HCT116 (cell line): ENCODE results near the gene SPDEF. TPM values are rescaled to one million over a fixed set of nuclear protein-coding genes. Genes with fewer than 3 reads are reported as not detected.

Source experiments
- ATAC-seq: fragments of 200-7000 bp; cut with Tn5 transposase; 2 replicates; pipeline ENCODE4 v1.9.1; 2020; ENCODE audit warnings: mild to moderate bottlenecking, moderate library complexity
- BruUV-seq: library from RNA; stranded (reverse); fragments of 400-500 nt; replicated peaks from 2 replicates; lab custom pipeline; 2021; lab: Mats Ljungman, UMichigan
- CTCF ChIA-PET: fragments of 300-600 bp; sonication (Branson Sonifier 250); formaldehyde crosslinking; loops from one replicate; lab custom pipeline; 2021; ENCODE audit warnings: antibody characterized with exemption; lab: Charles Lee
- POLR2A ChIA-PET: fragments of 300-600, 350-600 bp; sonication (Branson Sonifier 250); formaldehyde crosslinking; loops from one replicate; lab custom pipeline; 2021; ENCODE audit warnings: antibody characterized with exemption; lab: Charles Lee
- RAD21 ChIA-PET, 2 experiments: fragments of 300-600 bp; sonication (Branson Sonifier 250); formaldehyde crosslinking; loops; one replicate each; lab custom pipeline; 2023; ENCODE audit warnings: low total read pairs in 2 of 2; ENCODE audit not compliant: uncharacterized antibody in 2 of 2, unreplicated experiment in 2 of 2, low non-redundant PET in 1 of 2; lab: Charles Lee
- DNase-seq: peaks from one replicate; pipeline ENCODE4 v3.0.0-alpha.2; 2010; ENCODE audit warnings: low read depth, low spot score
- H2AFZ ChIP-seq: fragments of 200-600 bp; shearing (Covaris generic), sonication (generic); 2 replicates; pipeline ENCODE4 v1.6.1; 2017; ENCODE audit warnings: low read depth, mixed run types, mixed read lengths, antibody characterized with exemption, low read length; ENCODE audit not compliant: poor library complexity, severe bottlenecking
- H3K27ac ChIP-seq: 2 replicates; pipeline ENCODE4 v1.5.1; 2012; ENCODE audit warnings: low read depth, low read length
- H3K27me3 ChIP-seq: fragments of 200-600 bp; sonication (generic); 2 replicates; pipeline ENCODE4 v1.6.1; 2016; ENCODE audit warnings: mixed run types, low read length, mixed read lengths; ENCODE audit not compliant: insufficient read depth
- H3K36me3 ChIP-seq, 2 experiments: fragments of 200-500 bp in 1 of 2; fragments of 200-600 bp in 1 of 2; sonication (Bioruptor generic) in 1 of 2; sonication (generic) in 1 of 2; 2 replicates each; pipeline versions ENCODE4 v1.5.1 to v1.6.1; 2014 to 2016; ENCODE audit warnings: low read length in 2 of 2, inconsistent platforms in 1 of 2, mixed read lengths in 1 of 2, mixed run types in 1 of 2; ENCODE audit not compliant: insufficient read depth in 2 of 2, control insufficient read depth in 1 of 2
- H3K4me1 ChIP-seq, 2 experiments: fragments of 200-600 bp in 1 of 2; sonication (generic) in 1 of 2; 2 replicates each; pipeline versions ENCODE4 v1.5.1 to v1.6.1; 2012 to 2017; ENCODE audit warnings: low read length in 2 of 2, inconsistent platforms in 1 of 2, mild to moderate bottlenecking in 1 of 2, mixed read lengths in 1 of 2, mixed run types in 1 of 2, moderate library complexity in 1 of 2; ENCODE audit not compliant: insufficient read depth in 2 of 2, control insufficient read depth in 1 of 2
- H3K4me2 ChIP-seq: fragments of 200-600 bp; sonication (generic); 2 replicates; pipeline ENCODE4 v1.6.1; 2017; ENCODE audit warnings: mixed run types, low read length, mixed read lengths
- H3K4me3 ChIP-seq, 2 experiments: fragments of 200-600 bp in 1 of 2; sonication (generic) in 1 of 2; replicated peaks in 1 of 2; 2 replicates each; pipeline ENCODE4 v1.5.1; 2011 to 2016; ENCODE audit warnings: low read length in 2 of 2, control low read depth in 1 of 2, low read depth in 1 of 2, mild to moderate bottlenecking in 1 of 2, mixed read lengths in 1 of 2, mixed run types in 1 of 2
- H3K79me2 ChIP-seq: fragments of 200-600 bp; sonication (generic); 2 replicates; pipeline ENCODE4 v1.6.1; 2017; ENCODE audit warnings: mild to moderate bottlenecking, mixed run types, low read length, moderate library complexity, mixed read lengths; ENCODE audit not compliant: insufficient read depth
- H3K9ac ChIP-seq: fragments of 200-600 bp; sonication (generic); 2 replicates; pipeline ENCODE4 v1.6.1; 2016; ENCODE audit warnings: low read length, mixed read lengths
- H3K9me2 ChIP-seq: fragments of 200-600 bp; sonication (generic), shearing (Covaris generic); 2 replicates; pipeline ENCODE4 v1.6.1; 2017; ENCODE audit warnings: mixed run types, mild to moderate bottlenecking, moderate library complexity; ENCODE audit not compliant: insufficient read depth
- H3K9me3 ChIP-seq, 2 experiments: fragments of 200-500 bp in 1 of 2; fragments of 200-600 bp in 1 of 2; sonication (Bioruptor generic) in 1 of 2; sonication (generic) in 1 of 2; 2 replicates each; pipeline ENCODE4 v1.6.1; 2014 to 2017; ENCODE audit warnings: low read length in 2 of 2, mixed read lengths in 2 of 2, inconsistent platforms in 1 of 2, low read depth in 1 of 2, mild to moderate bottlenecking in 1 of 2, mixed run types in 1 of 2, moderate library complexity in 1 of 2; ENCODE audit not compliant: control insufficient read depth in 1 of 2, insufficient read depth in 1 of 2
- H4K20me1 ChIP-seq: fragments of 200-600 bp; sonication (generic), shearing (Covaris generic); 2 replicates; pipeline ENCODE4 v1.6.1; 2017; ENCODE audit warnings: mixed run types, mild to moderate bottlenecking, moderate library complexity; ENCODE audit not compliant: insufficient read depth
- CBX3 ChIP-seq: IDR thresholded peaks from 2 replicates; pipeline ENCODE4 v1.6.1; 2012; ENCODE audit warnings: low read depth
- CEBPB ChIP-seq: IDR thresholded peaks from 2 replicates; pipeline ENCODE4 v1.6.1; 2012; ENCODE audit warnings: low read depth
- POLR2A ChIP-seq: IDR thresholded peaks from 2 replicates; pipeline ENCODE4 v1.7.0; 2011; ENCODE audit warnings: borderline replicate concordance; ENCODE audit not compliant: insufficient read depth, insufficient read length; ENCODE audit errors: extremely low read depth
- POLR2AphosphoS5 ChIP-seq: IDR thresholded peaks from 2 replicates; pipeline ENCODE4 v1.6.1; 2011; ENCODE audit warnings: mild to moderate bottlenecking, low read depth, low read length, moderate library complexity
- SP1 ChIP-seq: IDR thresholded peaks from 2 replicates; pipeline ENCODE4 v1.6.1; 2012; ENCODE audit warnings: low read depth
- SRF ChIP-seq: IDR thresholded peaks from 2 replicates; pipeline ENCODE4 v1.6.1; 2012; ENCODE audit warnings: low read depth
- YY1 ChIP-seq: IDR thresholded peaks from 2 replicates; pipeline ENCODE4 v1.6.1; 2011; ENCODE audit warnings: low read length, low read depth, moderate library complexity, mild to moderate bottlenecking; ENCODE audit not compliant: insufficient replicate concordance; ENCODE audit errors: extremely low read depth
- intact Hi-C: fragments of 100-400 bp; cut with micrococcal nuclease; formaldehyde crosslinking; loops from 2 replicates; pipeline ENCODE4 v1.10.0; 2022
- total RNA-seq: library from RNA; stranded (reverse); gene quantifications from one replicate; pipeline ENCODE4 v1.2.1, GENCODE V29; 2021; ENCODE audit not compliant: unreplicated experiment
- TF ChIP-seq, protein P1 (sequence below), 3 experiments: fragments of 200-600 bp in 1 of 3; sonication (generic) in 1 of 3; IDR thresholded peaks in 2 of 3; conservative IDR thresholded peaks in 1 of 3; 2 replicates each; pipeline ENCODE4 v1.5.1; 2012 to 2017; ENCODE audit warnings: low read depth in 2 of 3, low read length in 2 of 3, antibody characterized with exemption in 1 of 3, borderline replicate concordance in 1 of 3, control low read depth in 1 of 3, mild to moderate bottlenecking in 1 of 3, mixed read lengths in 1 of 3, mixed run types in 1 of 3, moderate library complexity in 1 of 3; ENCODE audit not compliant: insufficient read depth in 1 of 3
- TF ChIP-seq, protein P2 (sequence below): IDR thresholded peaks from 2 replicates; pipeline ENCODE4 v1.6.1; 2011; ENCODE audit warnings: mild to moderate bottlenecking, low read length, moderate library complexity; ENCODE audit not compliant: insufficient replicate concordance; ENCODE audit errors: extremely low read depth
- TF ChIP-seq, protein P3 (sequence below): IDR thresholded peaks from 2 replicates; pipeline ENCODE4 v1.6.1; 2012; ENCODE audit warnings: low read depth

SPDEF gene
- total RNA-seq, 1 experiment from 2014 or later, result 0.39 TPM

DNA sequence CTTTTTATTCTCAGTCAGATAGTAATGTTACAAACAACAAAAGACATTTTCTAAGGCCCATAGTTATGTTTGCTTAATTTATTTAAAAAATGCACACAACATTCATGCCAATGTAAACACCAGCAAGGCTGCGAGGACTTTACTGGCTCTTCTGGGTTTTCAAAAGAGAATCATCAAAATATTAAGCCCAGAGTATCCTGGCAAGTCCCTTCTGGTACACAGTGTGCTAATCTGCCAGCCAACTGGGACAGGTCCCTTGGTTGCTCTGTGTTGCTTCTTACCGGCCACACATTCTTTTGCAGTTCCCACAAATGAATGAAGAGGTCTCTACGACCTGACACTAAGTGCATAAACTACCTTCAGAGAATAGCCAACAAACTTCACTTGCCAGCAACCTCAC, 42.6 kb upstream of the SPDEF start:
- Histone ChIP-seq H2AFZ (no peak overlapping the region), H3K9me2 (no peaks in the 10 kb centered on the region), H4K20me1 (no peaks in the 10 kb centered on the region), H3K9me3 (no peaks in the 10 kb centered on the region), H3K9ac (no peak overlapping the region), H3K4me1 (peaks cover 0 to 5% of the 10 kb centered on the region in 2 experiments; a peak in 1 of 4 replicates), H3K4me2 (no peak overlapping the region), H3K79me2 (peaks cover 37% of the 10 kb centered on the region; the same call in 1 of the 2 replicates), H3K27me3 (no peaks in the 10 kb centered on the region), H3K36me3 (0 out of 4 replicates have a peak, but pooled peaks cover 0 to 2% of the 10 kb centered on the region in 2 experiments), H3K27ac (no peak overlapping the region), H3K4me3 (no peak overlapping the region)
- BruUV-seq, result no TSS peak
- intact Hi-C loops, result no loop called here
- ChIA-PET RAD21 (no interaction called here), POLR2A (no interaction called here), CTCF (interaction anchor here (2.2 kb wide), 1 partner anchor 10 kb away, joined by 6 read pairs; no protein-coding TSS in a partner anchor)
- no peak for DNase-seq
- TF ChIP-seq YY1 (no peak), SRF (no peak), SP1 (no peak)
- ATAC-seq, result no peak

DNA sequence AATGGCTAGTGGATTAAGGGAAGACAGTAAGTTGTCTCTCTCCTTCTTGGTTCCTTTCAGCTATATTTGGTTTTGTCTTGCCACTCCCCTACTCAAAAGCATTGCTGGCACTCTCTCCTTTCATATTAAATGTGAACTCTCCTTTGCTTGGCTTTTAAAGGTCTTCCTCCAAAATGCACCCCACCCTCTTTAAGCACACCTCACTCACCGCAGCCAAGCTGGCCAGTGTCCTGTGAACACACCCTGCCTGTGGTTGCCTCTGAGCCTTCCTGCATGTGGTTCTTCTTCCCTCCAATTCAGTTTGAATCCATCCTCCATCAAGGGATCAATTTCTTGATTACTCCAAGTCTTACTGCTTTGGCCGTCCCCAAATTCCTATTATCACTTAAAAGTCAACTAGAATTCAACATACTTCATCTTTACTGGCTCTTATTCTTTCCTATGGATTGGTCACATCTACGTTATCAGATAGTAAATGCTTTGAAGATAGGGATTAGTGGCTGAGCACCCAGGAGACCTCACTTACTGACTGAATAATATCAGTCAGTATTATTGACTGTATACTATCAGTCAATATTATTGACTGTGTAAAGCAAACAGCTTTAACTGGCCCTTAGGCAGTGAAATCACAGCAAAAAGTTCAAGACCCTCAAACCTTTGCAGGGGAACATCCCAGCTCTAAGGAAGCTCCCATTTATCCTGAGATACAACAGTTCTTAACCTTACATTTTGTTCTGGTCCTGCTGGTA, 41.6 kb upstream of the SPDEF start:
- Histone ChIP-seq H2AFZ (no peak overlapping the region), H3K9ac (no peak overlapping the region), H3K4me3 (no peak overlapping the region), H3K27me3 (no peaks in the 10 kb centered on the region), H3K4me1 (peaks cover 0 to 5% of the 10 kb centered on the region in 2 experiments; a peak in 1 of 4 replicates), H3K79me2 (peaks cover 36% of the 10 kb centered on the region; the same call in 1 of the 2 replicates), H4K20me1 (no peaks in the 10 kb centered on the region), H3K9me3 (no peaks in the 10 kb centered on the region), H3K4me2 (no peak overlapping the region), H3K9me2 (no peaks in the 10 kb centered on the region), H3K36me3 (no peaks in the 10 kb centered on the region), H3K27ac (no peak overlapping the region)
- intact Hi-C loops, result no loop called here
- ATAC-seq (no peak), DNase-seq (no peak)
- POLR2A ChIA-PET, result no interaction called here
- RAD21 ChIA-PET, result no interaction called here
- CTCF ChIA-PET, result interaction anchor here (1.1 to 2.2 kb wide), 2 partner anchors 11 to 12 kb away, joined by 3 to 6 read pairs; no protein-coding TSS in a partner anchor
- no TSS peak for BruUV-seq
- TF ChIP-seq SRF (no peak), CEBPB (no peak), POLR2AphosphoS5 (no peak), POLR2A (no peak), CBX3 (no peak), YY1 (no peak)
- TF ChIP-seq, protein P1, sequence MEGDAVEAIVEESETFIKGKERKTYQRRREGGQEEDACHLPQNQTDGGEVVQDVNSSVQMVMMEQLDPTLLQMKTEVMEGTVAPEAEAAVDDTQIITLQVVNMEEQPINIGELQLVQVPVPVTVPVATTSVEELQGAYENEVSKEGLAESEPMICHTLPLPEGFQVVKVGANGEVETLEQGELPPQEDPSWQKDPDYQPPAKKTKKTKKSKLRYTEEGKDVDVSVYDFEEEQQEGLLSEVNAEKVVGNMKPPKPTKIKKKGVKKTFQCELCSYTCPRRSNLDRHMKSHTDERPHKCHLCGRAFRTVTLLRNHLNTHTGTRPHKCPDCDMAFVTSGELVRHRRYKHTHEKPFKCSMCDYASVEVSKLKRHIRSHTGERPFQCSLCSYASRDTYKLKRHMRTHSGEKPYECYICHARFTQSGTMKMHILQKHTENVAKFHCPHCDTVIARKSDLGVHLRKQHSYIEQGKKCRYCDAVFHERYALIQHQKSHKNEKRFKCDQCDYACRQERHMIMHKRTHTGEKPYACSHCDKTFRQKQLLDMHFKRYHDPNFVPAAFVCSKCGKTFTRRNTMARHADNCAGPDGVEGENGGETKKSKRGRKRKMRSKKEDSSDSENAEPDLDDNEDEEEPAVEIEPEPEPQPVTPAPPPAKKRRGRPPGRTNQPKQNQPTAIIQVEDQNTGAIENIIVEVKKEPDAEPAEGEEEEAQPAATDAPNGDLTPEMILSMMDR (IDR thresholded peaks at IDR 0.05 in 2 of 3, conservative IDR thresholded peaks at IDR 0.05 in 1 of 3; ENCODE audit: borderline replicate concordance in 1 of 3, insufficient read depth in 1 of 3, low read depth in 2 of 3, low read length in 2 of 3), result no peak
- TF ChIP-seq, protein P2, sequence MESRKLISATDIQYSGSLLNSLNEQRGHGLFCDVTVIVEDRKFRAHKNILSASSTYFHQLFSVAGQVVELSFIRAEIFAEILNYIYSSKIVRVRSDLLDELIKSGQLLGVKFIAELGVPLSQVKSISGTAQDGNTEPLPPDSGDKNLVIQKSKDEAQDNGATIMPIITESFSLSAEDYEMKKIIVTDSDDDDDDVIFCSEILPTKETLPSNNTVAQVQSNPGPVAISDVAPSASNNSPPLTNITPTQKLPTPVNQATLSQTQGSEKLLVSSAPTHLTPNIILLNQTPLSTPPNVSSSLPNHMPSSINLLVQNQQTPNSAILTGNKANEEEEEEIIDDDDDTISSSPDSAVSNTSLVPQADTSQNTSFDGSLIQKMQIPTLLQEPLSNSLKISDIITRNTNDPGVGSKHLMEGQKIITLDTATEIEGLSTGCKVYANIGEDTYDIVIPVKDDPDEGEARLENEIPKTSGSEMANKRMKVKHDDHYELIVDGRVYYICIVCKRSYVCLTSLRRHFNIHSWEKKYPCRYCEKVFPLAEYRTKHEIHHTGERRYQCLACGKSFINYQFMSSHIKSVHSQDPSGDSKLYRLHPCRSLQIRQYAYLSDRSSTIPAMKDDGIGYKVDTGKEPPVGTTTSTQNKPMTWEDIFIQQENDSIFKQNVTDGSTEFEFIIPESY, result no peak
- TF ChIP-seq, protein P3, sequence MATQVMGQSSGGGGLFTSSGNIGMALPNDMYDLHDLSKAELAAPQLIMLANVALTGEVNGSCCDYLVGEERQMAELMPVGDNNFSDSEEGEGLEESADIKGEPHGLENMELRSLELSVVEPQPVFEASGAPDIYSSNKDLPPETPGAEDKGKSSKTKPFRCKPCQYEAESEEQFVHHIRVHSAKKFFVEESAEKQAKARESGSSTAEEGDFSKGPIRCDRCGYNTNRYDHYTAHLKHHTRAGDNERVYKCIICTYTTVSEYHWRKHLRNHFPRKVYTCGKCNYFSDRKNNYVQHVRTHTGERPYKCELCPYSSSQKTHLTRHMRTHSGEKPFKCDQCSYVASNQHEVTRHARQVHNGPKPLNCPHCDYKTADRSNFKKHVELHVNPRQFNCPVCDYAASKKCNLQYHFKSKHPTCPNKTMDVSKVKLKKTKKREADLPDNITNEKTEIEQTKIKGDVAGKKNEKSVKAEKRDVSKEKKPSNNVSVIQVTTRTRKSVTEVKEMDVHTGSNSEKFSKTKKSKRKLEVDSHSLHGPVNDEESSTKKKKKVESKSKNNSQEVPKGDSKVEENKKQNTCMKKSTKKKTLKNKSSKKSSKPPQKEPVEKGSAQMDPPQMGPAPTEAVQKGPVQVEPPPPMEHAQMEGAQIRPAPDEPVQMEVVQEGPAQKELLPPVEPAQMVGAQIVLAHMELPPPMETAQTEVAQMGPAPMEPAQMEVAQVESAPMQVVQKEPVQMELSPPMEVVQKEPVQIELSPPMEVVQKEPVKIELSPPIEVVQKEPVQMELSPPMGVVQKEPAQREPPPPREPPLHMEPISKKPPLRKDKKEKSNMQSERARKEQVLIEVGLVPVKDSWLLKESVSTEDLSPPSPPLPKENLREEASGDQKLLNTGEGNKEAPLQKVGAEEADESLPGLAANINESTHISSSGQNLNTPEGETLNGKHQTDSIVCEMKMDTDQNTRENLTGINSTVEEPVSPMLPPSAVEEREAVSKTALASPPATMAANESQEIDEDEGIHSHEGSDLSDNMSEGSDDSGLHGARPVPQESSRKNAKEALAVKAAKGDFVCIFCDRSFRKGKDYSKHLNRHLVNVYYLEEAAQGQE, result no peak
